Measurements from ENCODE around the gene OMA1. TPM values are rescaled to one million over a fixed set of nuclear protein-coding genes. Genes with fewer than 3 reads are reported as not detected.
"Not testable (repeated sequence)": the region's sequence is repeated elsewhere in the genome, so short reads cannot be mapped to it uniquely, and the experiment has no call there.

OMA1 gene
- total RNA-seq, 1 donor from 2014 or later: 32.0 TPM

DNA sequence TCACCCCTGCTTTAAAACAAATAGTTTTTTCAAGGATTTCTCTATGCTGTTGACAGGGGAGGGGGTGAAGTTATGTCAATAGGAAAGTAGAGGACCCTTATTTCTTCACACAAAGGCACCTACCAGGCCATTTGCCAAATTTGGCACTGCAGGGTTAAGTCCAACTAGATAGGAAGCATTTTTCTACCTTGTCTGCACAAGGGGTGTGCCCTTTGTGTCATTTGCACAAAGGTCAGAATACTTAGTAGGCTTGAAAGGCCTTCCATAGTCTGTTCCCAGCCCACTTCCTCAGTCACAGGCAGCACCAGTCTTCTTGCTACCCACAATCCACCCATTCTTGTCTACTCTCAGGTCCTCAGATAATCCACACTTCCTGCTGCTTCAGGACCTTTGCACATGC is 23.6 kb upstream of the OMA1 start:
- H3K36me3 Mint-ChIP-seq (ENCODE audit: insufficient read depth): peaks cover 1% of the 10 kb centered on the region
- H3K27me3 Mint-ChIP-seq: no peaks in the 10 kb centered on the region
- no peak overlapping the region for H3K4me3 Mint-ChIP-seq (ENCODE audit: low read depth)
- H3K9me3 Mint-ChIP-seq (ENCODE audit: low read depth): no peaks in the 10 kb centered on the region
- peaks cover 50% of the 10 kb centered on the region for H3K4me1 Mint-ChIP-seq (ENCODE audit: low read depth)
- TF ChIP-seq, protein P1, sequence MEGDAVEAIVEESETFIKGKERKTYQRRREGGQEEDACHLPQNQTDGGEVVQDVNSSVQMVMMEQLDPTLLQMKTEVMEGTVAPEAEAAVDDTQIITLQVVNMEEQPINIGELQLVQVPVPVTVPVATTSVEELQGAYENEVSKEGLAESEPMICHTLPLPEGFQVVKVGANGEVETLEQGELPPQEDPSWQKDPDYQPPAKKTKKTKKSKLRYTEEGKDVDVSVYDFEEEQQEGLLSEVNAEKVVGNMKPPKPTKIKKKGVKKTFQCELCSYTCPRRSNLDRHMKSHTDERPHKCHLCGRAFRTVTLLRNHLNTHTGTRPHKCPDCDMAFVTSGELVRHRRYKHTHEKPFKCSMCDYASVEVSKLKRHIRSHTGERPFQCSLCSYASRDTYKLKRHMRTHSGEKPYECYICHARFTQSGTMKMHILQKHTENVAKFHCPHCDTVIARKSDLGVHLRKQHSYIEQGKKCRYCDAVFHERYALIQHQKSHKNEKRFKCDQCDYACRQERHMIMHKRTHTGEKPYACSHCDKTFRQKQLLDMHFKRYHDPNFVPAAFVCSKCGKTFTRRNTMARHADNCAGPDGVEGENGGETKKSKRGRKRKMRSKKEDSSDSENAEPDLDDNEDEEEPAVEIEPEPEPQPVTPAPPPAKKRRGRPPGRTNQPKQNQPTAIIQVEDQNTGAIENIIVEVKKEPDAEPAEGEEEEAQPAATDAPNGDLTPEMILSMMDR (IDR thresholded peaks at IDR 0.05; ENCODE audit: unreplicated experiment): no peak
- DNase-seq (ENCODE audit: low spot score, unreplicated experiment): no peak
- H3K27ac Mint-ChIP-seq: no peak overlapping the region

DNA sequence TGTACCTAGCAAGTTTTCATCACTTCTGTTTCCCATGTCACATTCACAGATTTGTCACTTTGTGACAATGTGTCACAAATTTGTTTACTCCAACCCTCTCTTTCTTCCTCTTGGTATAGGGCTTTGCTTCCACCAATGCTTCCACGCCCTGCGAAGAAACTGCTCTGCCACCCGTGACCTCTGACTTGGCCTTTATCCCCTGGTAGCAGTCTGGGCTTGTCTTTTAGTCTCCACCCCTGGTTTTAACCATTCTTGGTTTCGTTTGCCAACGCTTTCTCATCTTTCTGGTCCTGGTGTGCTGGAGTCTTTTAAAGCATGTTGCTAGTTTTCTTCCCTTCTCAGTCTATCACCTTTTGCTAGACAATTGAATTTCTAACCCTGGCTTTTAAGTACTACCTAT is 22.4 kb upstream of the OMA1 start:
- no peak overlapping the region for H3K27ac Mint-ChIP-seq
- H3K36me3 Mint-ChIP-seq (ENCODE audit: insufficient read depth): no peaks in the 10 kb centered on the region
- peaks cover 44% of the 10 kb centered on the region for H3K4me1 Mint-ChIP-seq (ENCODE audit: low read depth)
- no peaks in the 10 kb centered on the region for H3K27me3 Mint-ChIP-seq
- no peak overlapping the region for H3K4me3 Mint-ChIP-seq (ENCODE audit: low read depth)
- no peak for DNase-seq (ENCODE audit: low spot score, unreplicated experiment)
- TF ChIP-seq, protein P1 (IDR thresholded peaks at IDR 0.05; ENCODE audit: unreplicated experiment): no peak
- no peaks in the 10 kb centered on the region for H3K9me3 Mint-ChIP-seq (ENCODE audit: low read depth)

DNA sequence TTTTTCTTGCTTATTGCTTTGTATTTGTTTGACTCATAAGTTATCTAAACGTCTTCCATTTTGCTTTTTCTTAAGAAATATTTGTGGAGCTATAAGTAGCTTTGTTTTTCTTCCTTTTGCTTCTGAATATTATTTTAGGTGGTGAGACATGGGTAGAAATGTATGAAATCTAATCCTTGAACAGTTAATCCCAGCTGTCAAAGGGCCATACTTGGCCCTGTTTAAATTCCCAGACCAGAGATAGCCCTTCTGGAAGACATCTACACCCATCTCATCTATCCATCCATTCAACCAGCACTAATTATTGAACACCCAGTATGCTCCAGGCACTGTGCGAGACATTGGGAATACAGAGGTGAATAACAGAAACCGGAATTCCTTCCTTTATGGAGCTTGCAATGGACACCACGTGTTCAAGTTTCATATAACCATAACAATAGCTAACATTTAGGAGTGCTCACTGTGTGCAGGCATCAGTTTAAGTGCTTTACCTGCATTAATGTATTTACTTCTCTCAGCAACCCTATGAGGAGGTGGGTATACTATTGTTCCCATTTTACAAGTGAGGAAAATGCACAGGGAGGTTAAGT is 21.8 kb upstream of the OMA1 start:
- TF ChIP-seq, protein P1 (IDR thresholded peaks at IDR 0.05; ENCODE audit: unreplicated experiment): no peak
- H3K36me3 Mint-ChIP-seq (ENCODE audit: insufficient read depth): no peaks in the 10 kb centered on the region
- H3K4me1 Mint-ChIP-seq (ENCODE audit: low read depth): peaks cover 39% of the 10 kb centered on the region
- no peak for DNase-seq (ENCODE audit: low spot score, unreplicated experiment)
- peaks cover under 1% of the 10 kb centered on the region for H3K9me3 Mint-ChIP-seq (ENCODE audit: low read depth)
- H3K27ac Mint-ChIP-seq: no peak overlapping the region
- H3K4me3 Mint-ChIP-seq (ENCODE audit: low read depth): no peak overlapping the region
- H3K27me3 Mint-ChIP-seq: no peaks in the 10 kb centered on the region

DNA sequence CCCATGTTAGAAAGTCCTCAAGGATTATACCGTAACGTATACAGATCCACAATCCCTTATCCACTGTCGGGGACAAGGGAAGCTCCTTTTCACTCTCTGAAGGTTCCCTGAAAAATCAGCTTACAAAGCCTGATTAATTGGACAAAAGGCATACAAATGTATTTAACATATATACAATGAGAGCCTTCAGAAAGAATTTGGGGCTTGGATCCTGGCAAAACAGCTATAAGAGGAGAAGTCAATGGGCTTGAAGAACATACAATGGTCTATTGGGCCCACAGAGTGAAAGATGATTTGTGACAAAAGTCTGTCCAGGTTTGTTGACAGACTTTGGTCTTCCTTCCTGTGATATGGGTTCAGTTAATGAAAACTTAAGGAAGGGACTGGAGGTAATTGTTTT is 19.8 kb upstream of the OMA1 start:
- TF ChIP-seq, protein P1 (IDR thresholded peaks at IDR 0.05; ENCODE audit: unreplicated experiment): no peak
- DNase-seq (ENCODE audit: low spot score, unreplicated experiment): no peak
- H3K36me3 Mint-ChIP-seq (ENCODE audit: insufficient read depth): no peaks in the 10 kb centered on the region
- no peak overlapping the region for H3K27ac Mint-ChIP-seq
- no peaks in the 10 kb centered on the region for H3K27me3 Mint-ChIP-seq
- peaks cover 5% of the 10 kb centered on the region for H3K9me3 Mint-ChIP-seq (ENCODE audit: low read depth)
- no peak overlapping the region for H3K4me3 Mint-ChIP-seq (ENCODE audit: low read depth)
- H3K4me1 Mint-ChIP-seq (ENCODE audit: low read depth): peaks cover 19% of the 10 kb centered on the region

DNA sequence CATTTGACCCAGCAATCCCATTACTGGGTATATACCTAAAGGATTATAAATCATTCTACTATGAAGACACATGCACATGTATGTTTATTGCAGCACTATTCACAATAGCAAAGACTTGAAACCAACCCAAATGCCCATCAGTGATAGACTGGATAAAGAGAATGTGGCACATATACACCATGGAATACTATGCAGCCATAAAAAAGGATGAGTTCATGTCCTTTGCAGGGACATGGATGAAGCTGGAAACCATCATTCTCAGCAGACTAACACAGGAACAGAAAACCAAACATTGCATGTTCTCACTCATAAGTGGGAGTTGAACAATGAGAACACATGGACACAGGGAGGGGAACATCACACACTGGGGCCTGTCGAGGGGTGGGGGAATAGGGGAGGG is 17.2 kb upstream of the OMA1 start:
- peaks cover 11% of the 10 kb centered on the region for H3K4me1 Mint-ChIP-seq (ENCODE audit: low read depth)
- not testable (repeated sequence) for H3K27ac Mint-ChIP-seq; DNase-seq (ENCODE audit: low spot score, unreplicated experiment); H3K4me3 Mint-ChIP-seq (ENCODE audit: low read depth); H3K27me3 Mint-ChIP-seq; H3K36me3 Mint-ChIP-seq (ENCODE audit: insufficient read depth)
- H3K9me3 Mint-ChIP-seq (ENCODE audit: low read depth): peaks cover 12% of the 10 kb centered on the region

DNA sequence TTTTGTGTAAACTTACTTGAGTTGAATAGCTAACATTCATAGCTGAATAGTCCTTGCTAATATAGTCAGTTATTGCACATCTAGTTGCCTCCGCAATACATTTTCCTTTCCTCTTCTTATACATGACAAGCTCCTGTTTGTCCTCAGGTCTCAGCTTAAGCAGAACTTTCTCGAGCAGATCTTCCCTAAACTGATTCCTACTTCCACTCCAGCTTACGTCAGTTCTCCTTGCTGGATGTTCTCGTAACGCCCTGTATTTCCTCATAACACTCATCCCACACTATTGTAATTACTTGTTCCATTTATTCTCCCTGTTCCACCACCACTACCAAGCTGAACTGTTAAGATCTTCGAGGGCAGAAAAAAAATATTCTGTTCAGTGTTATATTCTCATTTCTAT is 15.1 kb upstream of the OMA1 start:
- Mint-ChIP-seq H3K27ac (no peak overlapping the region), H3K4me1 (ENCODE audit: low read depth) (peaks cover 3% of the 10 kb centered on the region)

More for the DNA sequence above, 15.1 kb upstream of the OMA1 start:
- peaks cover 2% of the 10 kb centered on the region for H3K36me3 Mint-ChIP-seq (ENCODE audit: insufficient read depth)
- TF ChIP-seq, protein P1 (IDR thresholded peaks at IDR 0.05; ENCODE audit: unreplicated experiment): no peak
- H3K9me3 Mint-ChIP-seq (ENCODE audit: low read depth): peaks cover 14% of the 10 kb centered on the region
- H3K4me3 Mint-ChIP-seq (ENCODE audit: low read depth): no peak overlapping the region
- no peak for DNase-seq (ENCODE audit: low spot score, unreplicated experiment)
- no peaks in the 10 kb centered on the region for H3K27me3 Mint-ChIP-seq

All from progenitor cell of endocrine pancreas (in vitro differentiated cells).